Lower lobe of right lung (tissue), 2 donors: ENCODE measurements around the gene CD34. TPM values are rescaled to one million over a fixed set of nuclear protein-coding genes. Genes with fewer than 3 reads are reported as not detected.

Experiments
- ATAC-seq, 2 donors: fragments of 200-7000 bp; cut with Tn5 transposase; one replicate each; pipeline ENCODE4 v1.9.1; 2020 to 2022; ENCODE audit warnings: mild to moderate bottlenecking in 2 of 2, moderate library complexity in 2 of 2
- DNase-seq: peaks from one replicate; pipeline ENCODE4 v3.0.0-alpha.2; 2020
- H3K27ac ChIP-seq: fragments of 200-600 bp; one replicate; pipeline ENCODE4 v1.8.0; 2022
- H3K27me3 ChIP-seq: fragments of 200-600 bp; one replicate; pipeline ENCODE4 v1.8.0; 2022; ENCODE audit warnings: low read depth
- H3K36me3 ChIP-seq: fragments of 200-600 bp; one replicate; pipeline ENCODE4 v1.8.0; 2022; ENCODE audit warnings: mild to moderate bottlenecking
- H3K4me1 ChIP-seq: fragments of 200-600 bp; one replicate; pipeline ENCODE4 v1.8.0; 2022
- H3K4me3 ChIP-seq: fragments of 200-600 bp; one replicate; pipeline ENCODE4 v1.8.0; 2022; ENCODE audit warnings: mild to moderate bottlenecking
- H3K9me3 ChIP-seq: fragments of 200-600 bp; one replicate; pipeline ENCODE4 v1.8.0; 2022
- CTCF ChIP-seq: fragments of 200-600 bp; IDR thresholded peaks from one replicate; pipeline ENCODE4 v1.8.0; 2022; ENCODE audit warnings: antibody characterized with exemption, mild to moderate bottlenecking
- intact Hi-C: fragments of 100-400 bp; cut with DNase I; formaldehyde crosslinking; loops from one replicate; pipeline ENCODE4 v1.11.0; 2022
- total RNA-seq: library from RNA; stranded (reverse); fragmentation: NEBNext Ultra II Directional; extraction: Animal tissue kit (Norgen Biotek cat#: 25700); gene quantifications from one replicate; pipeline ENCODE4 v1.2.1, GENCODE V29; 2021
- donor health status: DM: no; HTN: yes; CAD: no; lungs with severe emphysema.

CD34 gene
- total RNA-seq, 1 donor from 2014 or later: 44.6 TPM

DNA sequence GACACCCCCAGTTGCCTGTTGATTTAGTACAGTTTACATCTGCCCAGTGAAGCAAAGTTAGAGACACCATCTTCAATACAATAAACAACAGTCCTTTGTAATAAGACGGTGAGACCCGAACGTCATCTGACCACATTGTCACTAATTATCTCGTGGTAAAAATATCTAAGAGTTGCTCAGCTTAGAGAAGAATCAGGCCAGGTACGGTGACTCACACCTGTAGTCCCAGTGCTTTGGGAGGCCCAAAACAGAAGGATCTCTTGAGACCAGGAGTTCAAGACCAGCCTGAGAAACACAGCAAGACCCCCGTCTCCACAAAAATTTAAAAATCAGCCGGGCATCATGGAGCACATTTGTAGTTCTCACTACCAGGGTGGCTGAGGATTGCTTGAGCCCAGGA, 53.5 kb downstream of the CD34 start:
- intact Hi-C loops: no loop called here
- DNase-seq: no peak

GRCh38 chr1:207856276-207857023, 54.5 kb downstream of the CD34 start:
- H3K27me3 ChIP-seq: no peaks in the 10 kb centered on the region
- no peak overlapping the region for H3K4me3 ChIP-seq
- no peak overlapping the region for H3K27ac ChIP-seq
- no peak for TF ChIP-seq CTCF
- H3K36me3 ChIP-seq: peaks cover 15% of the 10 kb centered on the region
- H3K9me3 ChIP-seq: no peaks in the 10 kb centered on the region
- intact Hi-C loops: no loop called here
- no peak for DNase-seq
- peaks cover 69% of the 10 kb centered on the region for H3K4me1 ChIP-seq
- ATAC-seq: no peak

More for the DNA sequence above, 53.5 kb downstream of the CD34 start:
- ATAC-seq: no peak
- Histone ChIP-seq H3K36me3 (peaks cover 18% of the 10 kb centered on the region), H3K27ac (no peak overlapping the region), H3K4me3 (no peak overlapping the region), H3K27me3 (no peaks in the 10 kb centered on the region), H3K9me3 (no peaks in the 10 kb centered on the region), H3K4me1 (peaks cover 67% of the 10 kb centered on the region)
- no peak for TF ChIP-seq CTCF

DNA sequence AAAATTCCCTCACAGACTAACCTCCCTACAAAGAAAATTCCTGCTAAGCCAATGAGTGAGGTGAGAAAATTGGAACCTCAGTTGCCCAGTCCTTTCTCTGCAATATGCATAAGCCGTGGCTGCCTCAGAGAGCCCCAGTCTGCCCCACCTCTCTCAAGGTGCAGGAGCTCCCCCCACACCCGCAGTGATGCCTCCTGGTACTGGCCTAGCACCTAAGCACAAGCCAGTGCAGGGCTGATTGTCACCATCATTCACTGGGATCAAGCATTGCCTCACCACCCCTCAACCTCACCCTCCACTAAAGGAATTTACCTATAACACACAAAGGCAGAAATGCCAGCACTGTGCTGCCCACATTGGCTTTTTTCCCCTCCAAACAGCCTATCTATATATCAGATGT, 56.9 kb downstream of the CD34 start:
- Histone ChIP-seq H3K4me3 (no peak overlapping the region), H3K36me3 (peaks cover 15% of the 10 kb centered on the region), H3K9me3 (no peaks in the 10 kb centered on the region), H3K27ac (peak overlapping the region; percentile 37), H3K27me3 (no peaks in the 10 kb centered on the region), H3K4me1 (peaks cover 75% of the 10 kb centered on the region)
- ATAC-seq (no peak), DNase-seq (no peak)
- no peak for TF ChIP-seq CTCF
- intact Hi-C loops: no loop called here

GRCh38 chr1:207853372-207853757, 57.6 kb downstream of the CD34 start:
- H3K9me3 ChIP-seq: no peaks in the 10 kb centered on the region
- no peak for TF ChIP-seq CTCF
- ATAC-seq (peak; percentile 9 to 11), DNase-seq (no peak)
- H3K4me3 ChIP-seq: no peak overlapping the region
- intact Hi-C loops: no loop called here
- H3K4me1 ChIP-seq: peaks cover 75% of the 10 kb centered on the region
- H3K27ac ChIP-seq: peak overlapping the region; percentile 37
- H3K36me3 ChIP-seq: peaks cover 15% of the 10 kb centered on the region
- H3K27me3 ChIP-seq: no peaks in the 10 kb centered on the region

DNA sequence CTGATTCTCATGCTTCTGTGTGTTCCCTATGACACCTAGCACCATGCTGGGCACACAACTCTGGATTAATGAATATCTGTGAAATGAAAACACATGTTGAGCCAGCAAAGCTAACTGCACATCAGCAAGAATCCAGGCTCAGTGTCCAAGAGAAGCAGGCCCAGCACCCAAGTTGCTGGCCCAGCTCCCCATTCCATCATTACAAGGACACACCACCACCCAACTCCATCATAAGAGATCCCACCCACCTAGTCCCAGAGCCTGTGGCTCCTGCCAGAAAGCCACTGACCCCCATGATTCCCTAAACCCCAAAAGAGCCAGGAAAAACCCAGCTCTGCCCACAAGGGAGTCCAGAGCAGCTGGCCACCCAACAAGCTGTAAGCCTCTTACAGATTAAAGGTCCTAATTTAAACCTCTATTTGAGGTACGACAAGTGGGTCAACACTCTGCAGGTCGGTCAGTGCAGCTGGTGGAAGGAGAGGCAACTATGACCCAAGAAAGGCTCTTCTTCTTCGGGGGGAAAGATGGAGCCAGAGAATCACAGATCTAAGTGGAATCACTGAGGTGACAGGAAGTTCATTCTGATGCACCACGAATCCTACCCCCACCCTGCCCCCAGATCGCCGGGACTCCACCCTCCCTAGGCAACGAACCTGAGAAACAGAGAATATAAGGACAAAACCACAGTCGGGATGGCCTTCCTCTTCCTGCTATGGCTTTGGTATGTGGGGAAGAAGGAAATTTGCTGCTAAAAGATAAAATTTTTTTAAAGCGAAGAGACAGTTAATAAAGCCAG, 58.2 kb downstream of the CD34 start:
- intact Hi-C loops: no loop called here
- Histone ChIP-seq H3K36me3 (peaks cover 15% of the 10 kb centered on the region), H3K27ac (peak overlapping the region; percentile 37), H3K27me3 (no peaks in the 10 kb centered on the region), H3K4me3 (no peak overlapping the region), H3K9me3 (no peaks in the 10 kb centered on the region), H3K4me1 (peaks cover 75% of the 10 kb centered on the region)
- no peak for TF ChIP-seq CTCF
- ATAC-seq (no peak), DNase-seq (no peak)
